H4 (cell line): ENCODE measurements around the gene GABARAPL2. TPM values are rescaled to one million over a fixed set of nuclear protein-coding genes. Genes with fewer than 3 reads are reported as not detected.

ENCODE experiments used
- DNase-seq: peaks from one replicate; pipeline ENCODE4 v3.0.0-alpha.2; 2015; ENCODE audit warnings: low spot score
- total RNA-seq: library from RNA; depleted of rRNA; stranded (reverse); fragments of >200 nt; shearing (Covaris generic); gene quantifications from 2 replicates; pipeline ENCODE4 v1.2.3, GENCODE V29; 2014

GABARAPL2 gene
- total RNA-seq, 1 experiment from 2014 or later = 85.4 TPM

DNA sequence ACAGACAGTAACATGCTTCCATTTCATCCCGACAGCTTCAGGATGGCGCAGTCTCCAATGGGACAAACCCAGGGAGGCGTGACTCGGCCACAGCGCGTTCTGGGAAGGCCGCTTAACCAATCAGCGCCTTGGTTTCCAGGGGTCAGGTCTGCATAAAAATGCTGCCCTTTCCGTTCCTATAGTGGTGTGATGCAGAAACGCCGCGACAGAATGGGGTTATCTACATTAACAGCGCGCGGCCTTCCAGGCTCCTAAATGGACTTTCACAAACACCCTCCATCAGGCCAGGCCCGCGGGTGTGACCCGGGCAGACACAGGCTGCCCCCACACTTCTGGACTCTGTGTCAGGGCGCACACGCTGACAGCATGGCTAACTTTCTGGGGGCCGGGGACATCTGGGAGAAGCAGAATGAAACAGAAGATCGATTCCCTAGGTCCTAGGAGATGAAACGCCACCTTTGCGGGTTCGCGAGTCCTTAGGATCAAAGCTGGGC is 10.9 kb upstream of the GABARAPL2 start:
- peak; percentile 93 for DNase-seq

DNA sequence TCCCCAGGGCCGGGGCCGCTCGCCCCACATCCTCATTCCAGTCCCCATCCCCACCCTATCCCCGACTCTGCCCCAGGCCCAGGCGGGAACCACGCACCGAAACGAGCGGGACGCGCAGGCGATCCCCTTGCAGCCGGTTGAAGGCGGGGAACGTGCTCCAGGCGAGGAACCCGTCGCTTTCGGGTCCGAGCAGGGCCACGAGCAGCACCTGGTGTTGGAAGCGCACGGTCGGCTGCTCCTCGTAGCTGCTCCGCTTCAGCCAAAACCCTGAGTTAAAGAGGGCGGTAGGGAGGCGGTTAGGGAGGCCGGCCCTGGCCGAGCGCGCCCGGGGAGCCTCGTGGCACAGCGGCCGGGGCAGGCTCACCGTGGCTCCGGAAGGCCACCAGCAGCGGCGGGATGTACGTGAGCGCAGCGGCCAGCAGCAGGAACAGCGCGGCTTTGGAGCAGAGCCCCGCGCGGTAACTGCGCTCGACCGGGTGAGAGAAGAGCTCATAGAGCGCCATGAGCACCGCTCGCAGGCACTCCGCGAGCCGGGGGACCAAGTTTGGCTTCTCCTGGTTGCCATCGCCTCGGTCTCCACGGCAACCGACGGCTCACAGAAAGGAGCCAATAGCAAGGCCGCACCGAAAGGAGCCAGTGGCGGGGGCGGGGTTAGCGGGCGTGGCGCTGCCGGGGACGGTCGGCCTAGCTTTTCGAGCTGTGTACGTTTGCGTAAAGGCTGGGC is 10.3 kb upstream of the GABARAPL2 start, which contains the start of gene TMEM231:
Gene TMEM231 (minus strand): TSS at position 546 of the 724 bp plus-strand sequence. CDS start 43 bp downstream, at position 503.
- DNase-seq = peak; percentile 93

DNA sequence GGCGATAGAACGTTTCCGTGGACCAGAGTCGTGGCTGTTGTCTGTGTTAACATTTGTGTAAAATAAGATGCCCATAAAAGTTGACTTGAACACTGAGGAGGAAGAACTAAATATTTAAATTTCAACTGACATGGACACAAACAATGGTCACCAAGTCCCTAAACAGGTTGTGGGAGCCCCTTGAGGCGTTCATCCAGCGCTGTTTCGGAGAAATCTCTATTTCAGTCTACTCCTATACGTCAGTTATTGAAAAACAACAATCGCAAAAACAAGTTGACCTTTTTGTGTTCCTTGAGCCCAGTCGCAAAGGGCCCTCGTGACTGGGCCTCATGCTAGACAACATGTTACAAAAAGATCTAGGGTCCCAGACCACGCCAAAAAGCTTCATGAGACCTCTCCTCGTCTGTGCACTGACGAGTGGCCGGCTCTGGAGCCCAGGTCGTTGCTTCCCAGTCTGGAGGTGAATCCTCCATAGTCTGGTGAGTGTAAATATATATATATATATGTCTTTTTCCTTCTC is 9.7 kb upstream of the GABARAPL2 start:
- DNase-seq = no peak

DNA sequence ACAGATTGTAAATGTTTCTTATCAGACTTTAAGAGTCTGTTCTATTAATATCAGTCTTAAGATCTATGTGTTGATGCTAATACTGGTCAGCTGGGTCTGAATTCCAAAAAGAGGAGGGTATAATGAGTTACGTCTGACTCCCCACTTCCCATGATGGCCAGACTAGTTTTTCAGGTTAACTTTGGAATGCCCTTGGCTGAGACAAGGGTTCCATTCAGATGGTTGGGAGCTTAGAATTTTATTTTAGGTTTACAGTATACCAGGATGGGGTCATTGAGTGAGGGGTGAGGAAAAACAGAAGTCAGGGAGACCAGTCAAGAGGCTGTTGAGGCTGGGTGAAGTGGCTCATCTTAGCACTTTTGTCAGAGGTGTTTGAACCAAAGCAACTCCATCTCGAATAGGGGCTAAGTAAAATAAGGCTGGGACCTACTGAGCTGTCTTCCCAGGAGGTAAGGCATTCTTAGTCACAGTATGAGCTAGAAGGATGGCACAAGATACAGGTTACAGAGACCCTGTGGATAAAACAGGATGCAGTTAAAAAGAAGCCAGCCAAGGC is 7.3 kb upstream of the GABARAPL2 start:
- no peak for DNase-seq

DNA sequence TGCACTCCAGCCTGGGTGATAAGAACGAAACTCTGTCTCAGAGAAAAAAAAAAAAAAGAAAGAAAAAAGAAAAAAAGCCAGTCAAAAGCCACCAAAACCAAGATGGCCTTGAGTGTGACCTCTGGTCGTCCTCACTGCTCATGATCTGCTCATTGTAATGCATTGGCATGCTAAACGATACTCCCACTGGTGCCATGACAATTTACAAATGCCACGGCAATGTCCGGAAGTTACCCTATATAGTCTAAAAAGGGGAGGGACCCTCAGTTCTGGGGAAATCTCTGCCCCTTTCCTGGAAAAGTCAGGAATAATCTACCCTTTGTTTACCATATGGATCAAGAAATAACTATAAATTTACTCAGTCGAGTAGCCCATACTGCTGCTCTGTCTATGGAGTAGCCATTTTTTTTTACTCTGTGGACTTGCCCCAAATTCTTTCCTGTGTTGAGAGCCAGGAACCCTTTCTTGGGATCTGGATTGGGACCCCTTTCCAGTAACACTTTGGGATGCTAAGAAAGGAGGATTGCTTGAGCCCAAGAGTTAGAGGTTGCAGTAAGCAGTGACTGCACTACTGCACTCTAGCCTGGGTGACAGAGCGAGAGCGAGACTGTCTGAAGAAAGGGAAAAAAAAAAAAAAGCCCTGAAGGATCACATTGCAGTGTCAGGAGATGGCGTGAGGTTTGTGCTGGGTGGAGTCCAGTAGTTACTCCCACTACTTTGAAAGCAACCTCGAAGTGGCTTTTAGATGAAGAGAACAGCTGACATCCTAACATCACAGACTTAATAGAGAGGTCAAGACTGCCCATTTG is 6.4 kb upstream of the GABARAPL2 start:
- peak; percentile 84 for DNase-seq

GRCh38 chr16:75565640-75566039 is 539 bp upstream of the GABARAPL2 start:
- no peak for DNase-seq

DNA sequence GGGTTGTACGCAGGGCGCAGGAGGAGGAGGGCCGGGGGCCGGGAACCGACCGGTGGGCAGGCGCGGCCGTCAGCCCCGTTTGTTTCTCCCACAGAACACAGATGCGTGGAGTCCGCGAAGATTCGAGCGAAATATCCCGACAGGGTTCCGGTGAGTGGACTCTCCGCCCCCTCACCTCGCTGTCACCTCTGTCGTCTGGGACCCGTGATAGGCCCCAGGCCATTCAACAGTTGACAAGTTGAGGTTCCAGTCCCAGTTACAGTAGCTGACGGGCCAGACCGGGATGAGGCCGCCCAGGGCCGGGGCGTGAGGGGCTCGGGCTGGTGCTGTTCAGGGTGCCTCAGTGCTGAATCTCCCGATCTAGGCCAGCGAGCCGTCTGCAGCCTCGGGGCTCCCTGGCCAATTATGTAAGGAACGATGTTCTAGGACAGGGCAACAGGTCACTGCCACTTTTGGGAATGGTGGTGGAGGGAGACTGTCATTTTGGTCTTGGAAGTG is 628 bp downstream of the GABARAPL2 start:
- DNase-seq = no peak

- no peak for DNase-seq
Observed at GRCh38 chr16:75567911-75568310, 1.7 kb downstream of the GABARAPL2 start.

- no peak for DNase-seq
Observed at GRCh38 chr16:75570396-75571065, 4.4 kb downstream of the GABARAPL2 start.

- DNase-seq = no peak
Observed at GRCh38 chr16:75572864-75573542, 6.8 kb downstream of the GABARAPL2 start.

GRCh38 chr16:75573955-75574354 is 7.8 kb downstream of the GABARAPL2 start:
- no peak for DNase-seq

- no peak for DNase-seq
Observed at GRCh38 chr16:75575958-75576357, 9.8 kb downstream of the GABARAPL2 start.

GRCh38 chr16:75576384-75576811 is 10.2 kb downstream of the GABARAPL2 start:
- no peak for DNase-seq

DNA sequence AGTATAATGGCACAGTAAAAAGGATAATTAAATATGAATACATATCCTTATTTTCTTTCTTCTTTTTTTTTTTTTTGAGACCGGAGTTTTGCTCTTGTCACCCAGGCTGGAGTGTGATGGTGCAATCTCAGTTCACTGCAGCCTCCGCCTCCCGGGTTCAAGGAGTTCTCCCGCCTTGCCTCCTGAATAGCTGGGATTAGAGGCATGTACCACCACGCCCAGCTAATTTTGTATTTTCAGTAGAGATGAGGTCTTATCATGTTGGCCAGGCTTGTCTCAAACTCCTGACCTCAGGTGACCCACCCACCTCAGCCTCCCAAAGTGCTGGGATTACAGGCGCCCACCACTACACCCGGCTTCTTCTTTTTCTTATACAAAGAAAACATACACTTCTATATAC is 12.0 kb downstream of the GABARAPL2 start:
- no peak for DNase-seq

DNA sequence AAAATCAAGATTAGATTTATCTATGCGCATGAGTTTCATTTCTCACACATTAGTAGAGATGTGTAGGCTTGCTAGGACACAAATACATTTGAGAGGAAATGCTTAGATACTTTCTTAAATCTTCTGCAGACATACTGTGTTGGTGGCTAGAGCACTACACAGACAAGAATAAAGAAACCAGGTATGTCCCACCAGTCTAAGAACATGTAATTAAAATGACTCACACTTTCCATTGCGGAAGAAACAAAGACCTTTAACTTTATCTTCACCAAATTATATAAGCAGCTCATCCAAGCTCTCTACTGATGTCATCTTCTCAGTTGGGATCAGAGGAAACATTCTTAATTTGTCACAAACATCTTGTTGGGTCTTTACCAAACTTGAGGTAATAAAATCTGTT is 12.5 kb downstream of the GABARAPL2 start:
- no peak for DNase-seq

GRCh38 chr16:75579281-75579834 is 13.2 kb downstream of the GABARAPL2 start:
- DNase-seq = no peak

DNA sequence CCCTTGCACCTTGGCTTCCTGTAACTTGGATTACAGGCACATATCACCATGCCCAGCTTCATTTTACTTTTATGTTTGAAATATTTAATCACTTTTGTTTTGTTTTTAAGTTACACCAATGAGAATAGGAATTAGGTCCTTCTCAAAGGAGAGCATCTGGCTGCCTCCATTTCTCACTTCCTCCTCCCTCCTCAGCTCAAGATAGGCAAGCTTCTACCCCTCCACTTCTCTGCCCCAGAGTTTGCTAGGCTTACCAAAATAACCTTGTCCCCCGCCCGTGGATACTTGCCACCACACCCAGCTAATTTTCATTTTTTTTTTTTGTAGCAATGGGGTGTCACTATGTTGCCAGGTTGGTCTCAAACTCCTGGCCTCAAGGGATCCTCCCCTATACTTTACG is 17.9 kb downstream of the GABARAPL2 start:
- DNase-seq = no peak

- no peak for DNase-seq
Observed at GRCh38 chr16:75588716-75589115, 22.5 kb downstream of the GABARAPL2 start.

GRCh38 chr16:75589306-75589705 is 23.1 kb downstream of the GABARAPL2 start:
- DNase-seq = no peak
